Measurements from ENCODE around the gene SS18L1. TPM values are rescaled to one million over a fixed set of nuclear protein-coding genes. Genes with fewer than 3 reads are reported as not detected.

The SS18L1 gene
- total and polyA plus RNA-seq, 12 donors = 9.0 to 45.7 (median 14.4) TPM

DNA sequence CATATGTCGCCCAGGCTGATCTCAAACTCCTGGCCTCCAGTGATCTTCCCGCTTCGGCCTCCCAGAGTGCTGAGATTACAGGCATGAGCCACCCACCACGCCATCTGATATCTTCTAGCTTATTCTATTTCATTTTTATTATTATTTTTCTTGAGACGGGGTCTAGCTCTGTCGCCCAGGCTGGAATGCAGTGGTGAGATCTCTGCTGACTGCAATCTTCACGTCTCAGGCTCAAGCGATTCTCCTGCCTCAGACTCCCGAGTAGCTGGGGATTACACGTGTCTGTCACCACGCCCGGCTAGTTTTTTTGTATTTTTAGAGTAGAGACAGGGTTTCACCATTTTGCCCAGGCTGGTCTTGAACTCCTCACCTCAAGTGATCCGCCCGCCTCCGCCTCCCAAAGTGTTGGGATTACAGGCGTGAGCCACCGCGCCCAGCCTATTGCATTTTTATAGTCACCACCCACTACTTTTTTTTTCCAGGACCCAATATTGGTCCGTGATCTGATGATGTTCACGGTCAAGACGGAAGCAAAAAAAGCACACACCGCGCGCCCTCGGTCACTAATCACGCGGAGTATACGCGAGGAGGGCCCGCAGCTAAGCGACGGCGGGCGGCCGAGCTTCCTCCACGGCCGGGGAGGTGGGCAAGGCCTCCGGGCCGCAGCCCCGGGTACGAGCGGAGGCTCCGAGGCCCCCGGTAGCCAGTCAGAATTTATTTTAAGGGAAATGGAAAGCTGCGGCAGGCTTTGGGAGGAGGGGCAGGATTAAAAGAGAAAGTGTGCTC lies 22.4 kb upstream of the SS18L1 start:
- WGBS, 4 donors = 14 to 22% (median 16%) methylated on average over 31 to 45 of the region's 45 CpGs
- peak overlapping the region; percentile 9 to 99 (median 44) for H3K4me3 ChIP-seq
- no peaks in the 10 kb centered on the region for H3K9me3 ChIP-seq (replicated peaks in 1 of 3)
- intact Hi-C loops (cut with DNase I) = no loop called here
- TF ChIP-seq, protein P1, sequence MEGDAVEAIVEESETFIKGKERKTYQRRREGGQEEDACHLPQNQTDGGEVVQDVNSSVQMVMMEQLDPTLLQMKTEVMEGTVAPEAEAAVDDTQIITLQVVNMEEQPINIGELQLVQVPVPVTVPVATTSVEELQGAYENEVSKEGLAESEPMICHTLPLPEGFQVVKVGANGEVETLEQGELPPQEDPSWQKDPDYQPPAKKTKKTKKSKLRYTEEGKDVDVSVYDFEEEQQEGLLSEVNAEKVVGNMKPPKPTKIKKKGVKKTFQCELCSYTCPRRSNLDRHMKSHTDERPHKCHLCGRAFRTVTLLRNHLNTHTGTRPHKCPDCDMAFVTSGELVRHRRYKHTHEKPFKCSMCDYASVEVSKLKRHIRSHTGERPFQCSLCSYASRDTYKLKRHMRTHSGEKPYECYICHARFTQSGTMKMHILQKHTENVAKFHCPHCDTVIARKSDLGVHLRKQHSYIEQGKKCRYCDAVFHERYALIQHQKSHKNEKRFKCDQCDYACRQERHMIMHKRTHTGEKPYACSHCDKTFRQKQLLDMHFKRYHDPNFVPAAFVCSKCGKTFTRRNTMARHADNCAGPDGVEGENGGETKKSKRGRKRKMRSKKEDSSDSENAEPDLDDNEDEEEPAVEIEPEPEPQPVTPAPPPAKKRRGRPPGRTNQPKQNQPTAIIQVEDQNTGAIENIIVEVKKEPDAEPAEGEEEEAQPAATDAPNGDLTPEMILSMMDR (IDR thresholded peaks at IDR 0.05) = no peak
- TF ChIP-seq POLR2A (IDR thresholded peaks at IDR 0.05) = peak; percentile 37 to 81
- H3K4me1 ChIP-seq (replicated peaks in 1 of 2) = peaks cover 9 to 15% of the 10 kb centered on the region in 2 donors
- peak overlapping the region; percentile 90 to 97 (median 96) for H3K27ac ChIP-seq
- H3K27me3 ChIP-seq = no peaks in the 10 kb centered on the region
- peak in 6 of 7 donors; percentile 61 to 91 (median 71) for DNase-seq
- peaks cover 0 to 13% of the 10 kb centered on the region in 2 donors for H3K36me3 ChIP-seq (replicated peaks in 1 of 2)

DNA sequence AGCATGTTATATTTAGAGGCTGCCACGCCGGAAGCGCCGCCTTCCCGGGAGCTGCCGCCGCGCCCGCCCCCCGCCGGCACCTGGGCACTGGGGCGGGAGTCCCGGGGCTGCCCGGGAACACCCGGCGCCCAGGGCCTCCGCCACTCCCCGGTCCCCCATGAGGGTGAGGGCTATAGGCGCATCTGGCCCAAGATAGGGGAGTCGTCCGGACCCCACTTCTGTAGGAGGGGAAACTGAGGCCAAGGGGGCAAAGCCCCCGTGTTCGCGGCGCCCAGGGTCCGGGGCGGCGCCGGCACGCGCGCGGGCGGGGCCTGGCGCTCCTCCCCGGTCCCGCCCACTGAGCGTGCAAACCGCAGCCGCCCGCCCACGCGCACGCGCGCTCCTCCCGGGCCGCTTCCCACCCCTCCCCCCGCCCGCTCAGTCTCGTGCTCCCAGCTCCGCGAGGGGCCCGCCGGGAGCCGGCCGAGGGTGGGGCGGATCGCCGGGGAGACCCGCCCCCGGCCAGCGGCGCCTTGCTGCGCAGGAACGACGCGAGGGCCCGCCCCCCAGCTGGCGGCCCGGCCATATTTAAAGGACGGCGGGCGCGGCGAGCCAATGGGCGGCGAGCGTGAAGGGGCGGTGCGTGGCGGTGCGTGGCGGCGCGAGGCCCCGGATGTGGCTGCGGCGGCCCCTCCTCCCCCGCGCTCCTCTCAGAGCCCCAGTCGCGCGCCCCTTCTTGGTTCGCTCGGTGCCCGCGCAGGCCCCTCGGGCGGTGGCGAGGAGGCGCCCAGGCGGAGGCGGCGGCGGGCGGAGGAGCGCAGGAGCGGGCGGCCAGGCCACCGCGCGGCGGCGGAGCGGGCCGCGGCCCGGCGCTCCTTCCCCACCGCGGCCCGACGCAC lies 21.6 kb upstream of the SS18L1 start, which contains the start of gene LSM14B:
Gene LSM14B, plus strand, starts transcription at position 700 of the 878 bp plus-strand sequence. CDS start 192 bp downstream, outside the sequence.
- Histone ChIP-seq H3K27ac (peak within 1 kb of the TSS; percentile 90 to 97 (median 96)), H3K36me3 (replicated peaks in 1 of 2) (peaks cover 0 to 21% of the 10 kb centered on the region in 2 donors), H3K4me3 (peak within 1 kb of the TSS; percentile 42 to 99 (median 54)), H3K9me3 (replicated peaks in 1 of 3) (no peaks in the 10 kb centered on the region), H3K27me3 (no peaks in the 10 kb centered on the region), H3K4me1 (replicated peaks in 1 of 2) (peaks cover 9 to 15% of the 10 kb centered on the region in 2 donors)
- peak; percentile 95 to 97 (median 96) for DNase-seq
- 0 to 2% (median 0%) methylated on average over 11 to 124 of the region's 124 CpGs; no CpG with 5 or more reads in 1 of the 4 donors for WGBS, 4 donors
- intact Hi-C loops (cut with DNase I) = no loop called here
- TF ChIP-seq, protein P1 (IDR thresholded peaks at IDR 0.05) = no peak
- peak; percentile 72 to 74 for TF ChIP-seq POLR2A (IDR thresholded peaks at IDR 0.05)

DNA sequence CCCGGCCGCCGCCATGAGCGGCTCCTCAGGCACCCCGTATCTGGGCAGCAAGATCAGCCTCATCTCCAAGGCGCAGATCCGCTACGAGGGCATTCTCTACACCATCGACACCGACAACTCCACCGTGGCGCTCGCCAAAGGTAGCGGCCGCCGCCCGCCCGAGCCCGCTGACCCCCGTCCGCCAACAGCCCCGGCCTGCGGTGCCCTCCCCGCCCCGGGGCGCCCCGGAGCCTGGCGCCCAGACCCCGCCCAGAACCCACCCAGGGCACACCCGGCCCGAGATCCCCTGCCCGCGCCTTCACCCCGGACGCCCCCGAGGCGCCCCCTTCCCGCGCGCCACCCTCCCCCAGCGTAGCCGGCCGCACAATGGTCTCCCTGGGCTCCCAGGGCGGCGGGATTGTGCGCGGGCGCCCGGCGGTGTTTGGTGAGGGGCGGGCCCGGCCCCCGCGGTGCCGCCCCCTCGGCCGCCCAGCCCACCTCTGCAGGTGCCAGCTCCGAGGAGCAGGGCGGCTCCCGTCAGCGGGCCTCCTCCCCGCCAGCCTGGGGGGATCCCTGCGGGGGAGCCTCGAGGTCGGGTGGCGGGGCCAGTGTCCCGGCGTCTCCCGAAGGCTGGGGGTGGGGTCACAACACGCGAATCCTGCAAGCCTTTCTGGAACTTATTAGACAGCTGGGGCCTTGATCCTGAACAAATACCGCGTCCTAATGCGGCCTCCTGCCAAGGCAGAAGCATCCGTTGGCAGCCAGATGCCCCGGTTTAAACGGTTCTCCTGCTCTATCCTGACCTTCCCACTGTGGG lies 20.7 kb upstream of the SS18L1 start:
- 0 to 1% (median 0%) methylated on average over 3 to 77 of the region's 77 CpGs for WGBS, 4 donors
- H3K27ac ChIP-seq = peak overlapping the region; percentile 21 to 96 (median 66)
- H3K4me3 ChIP-seq = peak overlapping the region; percentile 40 to 99 (median 54)
- no peaks in the 10 kb centered on the region for H3K27me3 ChIP-seq
- H3K9me3 ChIP-seq (replicated peaks in 1 of 3) = no peaks in the 10 kb centered on the region
- intact Hi-C loops (cut with DNase I) = no loop called here
- H3K36me3 ChIP-seq (replicated peaks in 1 of 2) = peaks cover 0 to 29% of the 10 kb centered on the region in 2 donors
- peaks cover 9 to 15% of the 10 kb centered on the region in 2 donors for H3K4me1 ChIP-seq (replicated peaks in 1 of 2)
- peak; percentile 65 to 86 (median 79) for DNase-seq
- TF ChIP-seq, protein P1 (IDR thresholded peaks at IDR 0.05) = no peak
- peak in 1 of 2 donors; percentile 43 for TF ChIP-seq POLR2A (IDR thresholded peaks at IDR 0.05)
